GM20000 (cell line): ENCODE results near the gene JUN.
A peak's percentile ranks its signal among the peaks of the same experiment; 100 is the strongest.

ENCODE experiments used
- DNase-seq: peaks from one replicate; pipeline ENCODE4 v3.0.0; 2012; ENCODE audit warnings: low spot score
- CTCF ChIP-seq: IDR thresholded peaks from 2 replicates; pipeline ENCODE4 v1.5.1; 2012; ENCODE audit warnings: mild to moderate bottlenecking, control low read depth; ENCODE audit errors: extremely low read depth, missing control alignments

The JUN gene

DNA sequence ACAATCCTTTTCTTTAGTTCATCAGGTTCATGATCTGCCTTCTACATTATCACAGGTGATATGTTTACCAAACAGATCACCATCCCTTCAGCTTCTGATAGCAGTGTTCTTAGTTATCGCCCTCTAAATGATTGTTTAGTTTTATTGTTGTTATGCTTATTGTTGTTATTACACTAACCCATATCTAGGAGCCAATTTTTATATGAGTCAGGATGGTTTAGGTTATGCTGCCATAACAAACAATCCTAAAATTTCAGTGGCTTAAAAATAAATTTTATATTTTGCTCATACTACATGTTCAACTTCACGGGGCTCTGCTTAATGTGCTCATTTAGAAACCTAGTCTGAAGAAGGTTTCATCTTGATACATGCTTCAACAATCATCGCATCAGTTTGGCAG lies 4.4 kb upstream of the JUN start:
- TF ChIP-seq CTCF: no peak
- DNase-seq: no peak

DNA sequence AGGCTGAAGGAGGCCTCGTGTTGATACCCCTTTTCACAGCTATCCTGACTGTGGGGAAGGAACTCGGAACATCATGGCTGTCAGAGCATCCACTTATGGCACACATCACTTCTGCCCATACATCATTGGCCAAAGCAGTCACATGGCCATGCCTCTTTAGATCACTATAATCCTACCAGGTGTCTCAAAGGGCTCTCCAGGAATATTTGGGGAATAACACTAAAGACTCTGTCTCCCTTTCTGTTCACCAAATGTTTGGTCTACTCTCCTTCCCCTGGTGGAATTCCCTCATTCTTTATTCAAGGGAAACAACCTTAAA lies 3.0 kb upstream of the JUN start:
- no peak for TF ChIP-seq CTCF
- no peak for DNase-seq

DNA sequence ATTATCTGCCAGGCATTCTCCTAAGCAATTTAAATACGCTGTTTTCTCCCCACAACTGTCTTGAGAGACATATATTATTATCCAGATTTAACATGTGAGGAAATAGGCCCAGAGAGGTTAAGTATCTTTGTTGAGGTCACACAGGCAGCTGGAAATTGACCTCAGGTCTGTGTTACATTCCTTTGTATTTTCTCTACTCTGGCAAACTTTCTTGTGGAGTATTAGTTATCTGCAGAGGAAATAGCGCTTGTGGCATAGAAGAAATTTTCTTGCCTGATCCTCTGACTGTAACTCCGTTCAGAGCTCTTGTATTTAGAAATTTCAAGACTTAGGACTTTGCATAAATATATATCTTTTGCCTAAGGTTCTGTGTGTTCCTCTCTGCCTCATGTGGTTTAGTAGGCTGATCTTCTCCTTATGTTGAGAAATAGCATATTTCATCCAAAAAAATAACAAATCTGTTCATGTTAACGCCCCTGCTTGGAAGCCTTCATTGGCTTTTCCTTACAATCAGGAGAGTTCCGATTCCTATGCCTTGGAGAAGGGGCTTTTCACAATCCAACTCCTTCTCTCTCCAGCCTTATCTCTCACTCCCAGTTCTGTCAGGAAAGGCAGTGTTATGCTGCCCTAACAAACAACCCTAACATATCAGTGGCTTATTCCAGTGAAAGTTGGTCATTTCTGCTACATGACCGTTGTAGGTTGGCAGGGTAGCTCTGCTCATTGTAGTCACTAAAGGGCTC lies 2.5 kb upstream of the JUN start:
- no peak for DNase-seq
- TF ChIP-seq CTCF: no peak

- no peak for TF ChIP-seq CTCF
- no peak for DNase-seq
These were observed 1.7 kb upstream of the JUN start for GRCh38 chr1:58785442-58786058.

- peak; percentile 48 for TF ChIP-seq CTCF
- DNase-seq: peak; percentile 55
These were observed 1.1 kb upstream of the JUN start for GRCh38 chr1:58784758-58785441.

DNA sequence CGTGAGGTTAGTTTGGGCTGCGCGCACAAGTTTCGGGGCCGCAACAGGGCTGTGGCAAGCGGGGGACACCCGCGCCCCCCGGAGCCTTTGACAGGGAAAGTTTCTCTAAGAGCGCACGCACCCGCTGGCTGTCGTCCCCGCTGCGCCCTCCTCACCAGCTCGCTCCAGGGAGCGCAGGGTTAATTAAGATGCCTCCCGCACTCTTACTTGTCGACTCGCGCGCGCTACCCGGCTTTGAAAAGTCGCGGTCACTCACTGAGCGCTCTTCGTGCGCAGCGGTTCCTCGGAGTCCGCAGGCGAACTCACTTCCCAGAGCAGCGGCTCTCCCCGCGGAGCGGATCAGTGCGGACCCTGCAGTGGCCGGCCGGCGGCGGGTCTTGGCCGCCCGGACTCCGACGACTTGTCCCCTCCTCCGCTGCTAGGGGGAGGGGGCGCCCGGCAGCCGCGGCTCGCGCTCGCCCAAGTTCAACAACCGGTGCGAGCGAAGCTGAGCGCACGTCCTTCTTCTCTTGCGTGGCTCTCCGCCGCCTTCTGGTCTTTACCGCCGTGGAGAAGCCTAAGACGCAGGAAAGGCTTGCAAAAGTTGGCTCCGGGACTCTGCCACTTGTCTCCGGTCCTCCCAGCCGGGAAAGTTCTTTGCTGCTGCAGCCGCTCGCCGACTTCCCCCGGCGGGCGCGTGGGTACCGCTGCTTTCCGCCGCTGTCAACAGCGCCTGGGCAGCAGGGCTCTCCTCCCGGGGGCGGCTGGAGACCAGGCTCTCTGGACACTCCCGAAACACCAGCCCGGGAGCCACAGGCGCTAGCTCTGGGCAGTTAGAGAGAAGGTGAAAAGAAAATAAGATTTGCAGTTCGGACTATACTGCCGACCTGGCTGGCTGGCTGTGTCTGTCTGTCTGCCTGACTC lies 506 bp downstream of the JUN start:
- peak; percentile 45 for DNase-seq

More for the DNA sequence above, 506 bp downstream of the JUN start:
- TF ChIP-seq CTCF: no peak
